Psoas muscle (tissue), 8 donors: ENCODE measurements around the gene PPME1. TPM values are rescaled to one million over a fixed set of nuclear protein-coding genes. Genes with fewer than 3 reads are reported as not detected.

ENCODE experiments used
- ATAC-seq, 4 donors: fragments of 200-7000 bp; cut with Tn5 transposase; one replicate each; pipeline ENCODE4 v1.9.1; 2020; ENCODE audit warnings: moderate library complexity in 3 of 4, mild to moderate bottlenecking in 2 of 4
- DNase-seq, 2 donors: peaks; one replicate each; pipeline ENCODE4 v3.0.0-alpha.2; 2020
- H3K27ac ChIP-seq: fragments of 200-600 bp; one replicate; pipeline ENCODE4 v1.8.0; 2022
- H3K27me3 ChIP-seq, 3 donors: fragments of 200-600 bp in 1 of 3; one replicate each; pipeline versions ENCODE4 v1.6.1 to v1.8.0; 2013 to 2022; ENCODE audit warnings: low read length in 2 of 3, mild to moderate bottlenecking in 2 of 3, moderate library complexity in 1 of 3; ENCODE audit not compliant: insufficient read depth in 3 of 3
- H3K36me3 ChIP-seq, 2 donors: fragments of 200-600 bp in 1 of 2; one replicate each; pipeline versions ENCODE4 v1.6.1 to v1.8.0; 2013 to 2022; ENCODE audit warnings: low read depth in 1 of 2, mild to moderate bottlenecking in 1 of 2, moderate library complexity in 1 of 2; ENCODE audit not compliant: insufficient read depth in 1 of 2
- H3K4me1 ChIP-seq: fragments of 200-600 bp; one replicate; pipeline ENCODE4 v1.8.0; 2022
- H3K4me3 ChIP-seq: fragments of 200-600 bp; one replicate; pipeline ENCODE4 v1.8.0; 2022; ENCODE audit warnings: mild to moderate bottlenecking
- H3K9me3 ChIP-seq: fragments of 200-600 bp; one replicate; pipeline ENCODE4 v1.8.0; 2022
- CTCF ChIP-seq: fragments of 200-600 bp; IDR thresholded peaks from one replicate; pipeline ENCODE4 v1.8.0; 2022; ENCODE audit warnings: antibody characterized with exemption
- WGBS, 3 donors: extraction: QIAGEN DNeasy Blood & Tissue Kit; methylation state at CpG; one replicate each; pipeline versions ENCODE4 v1.1.6 to v1.1.7; 2013; 5-methylcytosine and 5-hydroxymethylcytosine counted together
- intact Hi-C, 2 donors: fragments of 100-400 bp; cut with DNase I; formaldehyde crosslinking; loops; one replicate each; pipeline versions ENCODE4 v1.11.0 to v1.14.2; 2022
- polyA plus RNA-seq, 3 donors: library from polyadenylated mRNA; stranded (reverse); fragments of 200-250 nt; gene quantifications; one replicate each; pipeline ENCODE4 v1.2.3, GENCODE V29; 2013
- total RNA-seq, 4 donors: library from RNA; stranded (reverse); fragmentation: NEBNext Ultra II Directional in 2 of 4; extraction: Animal tissue kit (Norgen Biotek cat#: 25700) in 2 of 4; gene quantifications; one replicate each; pipeline versions ENCODE4 v1.2.1 to v1.2.4, GENCODE V29; 2021 to 2023
- donor health status: healthy with polysubstance abuse.
- donor health status: DM: no; HTN: no; CAD: no; lungs with moderate emphysema.
- donor health status: Bipolar disorder and iron deficiency.
- donor health status: healthy.
- donor health status: DM: yes; HTN: yes; CAD: no.
- donor health status: DM: no; HTN: no; CAD: no.
- donor health status: DM: no; HTN: no; CAD: no.
- donor health status: DM: yes; HTN: yes; CAD: no.

Gene PPME1
- total and polyA plus RNA-seq, 7 donors: 28.3 to 47.9 (median 43.1) TPM

- peaks cover 6% of the 10 kb centered on the region for H3K9me3 ChIP-seq
- H3K4me1 ChIP-seq: peaks cover 18% of the 10 kb centered on the region
- WGBS, 3 donors: 77 to 85% (median 84%) methylated on average over 2 of the region's 2 CpGs
- no peak overlapping the region for H3K4me3 ChIP-seq
- DNase-seq (no peak), ATAC-seq (no peak)
- no peaks in the 10 kb centered on the region for H3K27me3 ChIP-seq
- H3K36me3 ChIP-seq: no peaks in the 10 kb centered on the region
- no peak overlapping the region for H3K27ac ChIP-seq
- intact Hi-C loops: no loop called here
- TF ChIP-seq CTCF: no peak
Measured at GRCh38 chr11:74262725-74263124, 91.6 kb downstream of the PPME1 start.

- ATAC-seq: peak in 1 of 4 donors; percentile 32
- DNase-seq: no peak
Measured at GRCh38 chr11:74265256-74265655, 94.2 kb downstream of the PPME1 start.

GRCh38 chr11:74267014-74267413, 95.9 kb downstream of the PPME1 start:
- no peak overlapping the region for H3K4me3 ChIP-seq
- intact Hi-C loops: no loop called here
- no peaks in the 10 kb centered on the region for H3K4me1 ChIP-seq
- 75 to 81% (median 75%) methylated on average over 6 of the region's 6 CpGs for WGBS, 3 donors
- TF ChIP-seq CTCF: no peak
- H3K36me3 ChIP-seq: no peaks in the 10 kb centered on the region
- no peak overlapping the region for H3K27ac ChIP-seq
- no peak for ATAC-seq
- DNase-seq: no peak
- H3K9me3 ChIP-seq: no peaks in the 10 kb centered on the region
- H3K27me3 ChIP-seq: no peaks in the 10 kb centered on the region

More at GRCh38 chr11:74265256-74265655, 94.2 kb downstream of the PPME1 start:
- H3K4me3 ChIP-seq: no peak overlapping the region
- H3K27me3 ChIP-seq: no peaks in the 10 kb centered on the region
- H3K36me3 ChIP-seq: no peaks in the 10 kb centered on the region
- no peak overlapping the region for H3K27ac ChIP-seq
- intact Hi-C loops: no loop called here
- 85 to 88% (median 87%) methylated on average over 1 of the region's 1 CpG for WGBS, 3 donors
- TF ChIP-seq CTCF: no peak
- H3K9me3 ChIP-seq: peaks cover 6% of the 10 kb centered on the region
- H3K4me1 ChIP-seq: no peaks in the 10 kb centered on the region

- H3K36me3 ChIP-seq: no peaks in the 10 kb centered on the region
- no peak for ATAC-seq
- H3K4me3 ChIP-seq: no peak overlapping the region
- H3K9me3 ChIP-seq: no peaks in the 10 kb centered on the region
- H3K4me1 ChIP-seq: no peaks in the 10 kb centered on the region
- WGBS, 3 donors: 58 to 65% (median 63%) methylated on average over 4 of the region's 4 CpGs
- H3K27ac ChIP-seq: no peak overlapping the region
- DNase-seq: no peak
- no peak for TF ChIP-seq CTCF
- intact Hi-C loops: no loop called here
- no peaks in the 10 kb centered on the region for H3K27me3 ChIP-seq
Measured at GRCh38 chr11:74268456-74268855, 97.4 kb downstream of the PPME1 start.

GRCh38 chr11:74269161-74269811, 98.2 kb downstream of the PPME1 start:
- Histone ChIP-seq H3K36me3 (no peaks in the 10 kb centered on the region), H3K27ac (no peak overlapping the region), H3K4me3 (no peak overlapping the region), H3K27me3 (no peaks in the 10 kb centered on the region), H3K4me1 (no peaks in the 10 kb centered on the region), H3K9me3 (no peaks in the 10 kb centered on the region)
- DNase-seq (no peak), ATAC-seq (peak in 1 of 4 donors; percentile 8)
- intact Hi-C loops: no loop called here
- no peak for TF ChIP-seq CTCF
- 69 to 78% (median 73%) methylated on average over 11 of the region's 11 CpGs for WGBS, 3 donors
